Stimulated activated memory B cell treated with anti-CD40 and anti-IgM and Interleukin-4, amounts not matched to agents 10 μg/mL and 1 μg/mL and 100 μg/mL, for 72 hours (primary cell): ENCODE results near the gene PANK1.

Experiments
- ATAC-seq: fragments of 150-1000 bp; cut with Tn5 transposase; 2 replicates; pipeline ENCODE4 v1.10.0; 2021
- H3K27ac Mint-ChIP-seq: one replicate; pipeline ENCODE4 v1.8.0; 2022; ENCODE audit warnings: mild to moderate bottlenecking, mixed read lengths
- H3K27me3 Mint-ChIP-seq: one replicate; pipeline ENCODE4 v1.8.0; 2022; ENCODE audit warnings: mixed read lengths
- H3K36me3 Mint-ChIP-seq: one replicate; pipeline ENCODE4 v1.8.0; 2022; ENCODE audit warnings: mixed read lengths
- H3K4me1 Mint-ChIP-seq: one replicate; pipeline ENCODE4 v1.8.0; 2022; ENCODE audit warnings: mixed read lengths
- H3K4me3 Mint-ChIP-seq: one replicate; pipeline ENCODE4 v1.8.0; 2022; ENCODE audit warnings: mild to moderate bottlenecking, moderate library complexity, mixed read lengths
- H3K9me3 Mint-ChIP-seq: one replicate; pipeline ENCODE4 v1.8.0; 2022; ENCODE audit warnings: mixed read lengths

PANK1 gene

DNA sequence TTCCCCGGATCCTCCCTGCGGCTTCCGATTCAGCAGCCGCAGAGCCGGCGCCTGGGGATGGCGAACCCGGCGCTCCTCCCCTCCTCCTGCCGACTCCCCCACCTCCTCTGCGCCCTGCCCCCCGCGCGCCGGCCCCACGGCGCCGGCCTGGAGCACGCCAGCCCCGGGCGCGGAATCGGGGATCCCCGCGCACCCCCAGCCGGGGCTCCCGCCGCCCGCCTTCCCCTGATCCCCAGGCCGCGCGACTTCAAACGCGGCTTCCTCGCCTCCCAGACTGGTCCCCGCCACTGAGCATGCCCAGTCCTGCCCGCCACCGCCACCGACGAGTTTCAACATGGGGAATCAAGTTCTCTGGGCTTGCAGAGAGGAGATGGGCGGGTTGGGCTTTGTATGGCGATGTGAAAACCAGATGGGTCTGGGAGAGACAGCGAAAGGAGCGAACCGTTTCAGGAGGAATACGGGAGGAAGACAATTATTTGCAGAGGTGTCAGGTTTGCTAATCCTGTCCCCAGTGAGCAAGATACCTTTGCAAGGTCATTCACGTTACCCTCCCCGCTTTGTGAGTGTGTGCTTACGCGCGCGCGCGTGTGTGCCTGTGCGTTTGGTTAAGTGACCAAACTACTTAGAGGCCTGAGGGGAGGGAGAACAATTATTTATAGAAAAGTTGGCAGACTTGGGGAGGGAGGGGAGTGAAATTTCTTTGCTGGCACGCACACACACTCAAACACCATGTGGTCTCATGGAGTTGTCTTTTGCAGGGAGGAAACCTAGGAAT is at the start of gene PANK1:
TSS of gene PANK1 (minus strand) at position 276 of the 775 bp plus-strand sequence. CDS start 351 bp downstream, outside the sequence.
- Mint-ChIP-seq H3K9me3 (no peaks in the 10 kb centered on the region), H3K27ac (no peak within 1 kb of the TSS), H3K4me3 (no peak within 1 kb of the TSS), H3K4me1 (peaks cover 16% of the 10 kb centered on the region), H3K36me3 (no peaks in the 10 kb centered on the region), H3K27me3 (no peaks in the 10 kb centered on the region)
- peak; percentile 78 for ATAC-seq

DNA sequence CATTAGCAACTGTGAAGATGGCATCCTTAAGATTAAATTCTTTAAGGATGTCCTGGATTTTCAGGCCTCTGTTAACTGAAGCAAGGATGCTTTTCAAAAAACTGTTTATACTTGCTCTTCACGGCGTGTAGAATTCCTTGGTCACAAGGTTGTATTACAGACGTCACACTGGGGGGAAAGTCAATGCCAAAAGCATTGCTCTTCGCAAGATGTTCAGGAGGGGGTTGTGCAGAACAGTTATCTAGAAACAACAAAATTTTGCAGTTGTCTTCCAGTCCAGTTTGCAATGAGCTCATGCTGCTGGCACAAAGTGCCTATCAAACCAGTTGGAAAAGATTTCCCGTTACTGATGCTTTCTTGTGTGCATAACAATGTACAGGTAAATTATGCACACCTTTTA is 48.1 kb upstream of the PANK1 start:
- Mint-ChIP-seq H3K36me3 (peaks cover 5% of the 10 kb centered on the region), H3K4me1 (no peaks in the 10 kb centered on the region)
- no peak for ATAC-seq

DNA sequence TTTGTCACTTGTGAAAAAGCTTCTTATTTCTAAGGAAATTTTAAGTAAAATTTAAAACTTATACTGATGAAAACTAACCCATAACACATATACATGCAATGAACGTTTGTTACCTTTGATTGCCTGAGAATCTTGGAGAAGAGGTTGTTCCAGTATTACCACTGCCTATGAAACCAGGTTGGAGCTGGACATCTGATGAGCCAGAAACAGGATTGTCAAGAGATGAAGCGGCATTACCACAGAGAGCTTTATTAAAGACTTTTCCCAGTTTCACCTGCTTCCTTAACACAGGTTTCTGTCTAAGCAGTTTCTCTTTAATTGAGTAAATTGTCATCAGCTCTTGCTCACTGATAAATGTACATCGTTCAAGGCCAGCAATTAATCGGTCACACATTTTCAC is 47.4 kb upstream of the PANK1 start:
- no peak for ATAC-seq
- H3K9me3 Mint-ChIP-seq, result peaks cover 3% of the 10 kb centered on the region
- H3K36me3 Mint-ChIP-seq, result peaks cover 5% of the 10 kb centered on the region
- no peak overlapping the region for H3K27ac Mint-ChIP-seq
- H3K4me1 Mint-ChIP-seq, result peaks cover 6% of the 10 kb centered on the region
- no peaks in the 10 kb centered on the region for H3K27me3 Mint-ChIP-seq
- no peak overlapping the region for H3K4me3 Mint-ChIP-seq

More for the DNA sequence above, 48.1 kb upstream of the PANK1 start:
- no peak overlapping the region for H3K27ac Mint-ChIP-seq
- peaks cover 3% of the 10 kb centered on the region for H3K9me3 Mint-ChIP-seq
- no peak overlapping the region for H3K4me3 Mint-ChIP-seq
- no peaks in the 10 kb centered on the region for H3K27me3 Mint-ChIP-seq

DNA sequence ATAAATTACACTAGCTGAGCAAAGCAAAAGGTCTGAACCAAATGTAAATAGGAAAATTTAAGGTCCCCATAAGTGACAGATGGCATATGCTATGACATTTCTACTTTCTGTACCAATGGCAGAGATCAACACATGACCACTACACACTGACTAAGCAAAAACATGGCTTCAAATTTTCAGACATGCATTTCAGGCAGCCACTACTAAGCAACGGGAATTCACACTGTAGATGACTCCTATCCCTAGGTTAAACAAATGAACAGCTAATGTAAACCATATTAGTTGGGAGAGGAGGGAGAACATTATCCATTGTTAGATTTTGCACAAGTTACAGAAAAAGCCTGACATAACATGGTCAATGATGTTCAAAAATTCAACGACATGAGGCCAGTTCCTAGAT is 45.0 kb upstream of the PANK1 start:
- Mint-ChIP-seq H3K27me3 (no peaks in the 10 kb centered on the region), H3K4me3 (no peak overlapping the region), H3K27ac (no peak overlapping the region), H3K4me1 (peaks cover 9% of the 10 kb centered on the region), H3K9me3 (peaks cover 3% of the 10 kb centered on the region), H3K36me3 (peaks cover 5% of the 10 kb centered on the region)
- ATAC-seq, result no peak

DNA sequence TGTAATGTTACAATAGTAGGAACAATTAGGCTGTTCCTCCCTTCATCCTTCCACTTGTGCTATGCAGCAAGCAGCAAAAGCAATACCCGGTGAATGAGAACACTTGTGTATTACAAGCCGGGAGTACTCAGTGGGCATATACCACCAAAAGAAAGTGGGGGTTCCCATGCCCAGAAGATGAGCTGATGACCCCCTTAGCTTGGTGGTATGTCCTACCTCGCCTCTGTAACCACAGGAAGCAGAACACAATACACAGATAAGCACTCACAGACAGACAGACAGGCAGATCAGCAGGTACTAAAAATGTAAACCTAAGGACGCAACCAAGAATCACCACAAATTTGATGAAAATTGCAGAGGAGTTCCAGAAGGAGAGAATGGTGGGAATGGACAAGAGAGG is 40.9 kb upstream of the PANK1 start:
- H3K4me1 Mint-ChIP-seq, result peaks cover 9% of the 10 kb centered on the region
- H3K4me3 Mint-ChIP-seq, result no peak overlapping the region
- H3K9me3 Mint-ChIP-seq, result no peaks in the 10 kb centered on the region
- H3K27me3 Mint-ChIP-seq, result peaks cover 7% of the 10 kb centered on the region
- no peak overlapping the region for H3K27ac Mint-ChIP-seq
- no peaks in the 10 kb centered on the region for H3K36me3 Mint-ChIP-seq
- no peak for ATAC-seq

DNA sequence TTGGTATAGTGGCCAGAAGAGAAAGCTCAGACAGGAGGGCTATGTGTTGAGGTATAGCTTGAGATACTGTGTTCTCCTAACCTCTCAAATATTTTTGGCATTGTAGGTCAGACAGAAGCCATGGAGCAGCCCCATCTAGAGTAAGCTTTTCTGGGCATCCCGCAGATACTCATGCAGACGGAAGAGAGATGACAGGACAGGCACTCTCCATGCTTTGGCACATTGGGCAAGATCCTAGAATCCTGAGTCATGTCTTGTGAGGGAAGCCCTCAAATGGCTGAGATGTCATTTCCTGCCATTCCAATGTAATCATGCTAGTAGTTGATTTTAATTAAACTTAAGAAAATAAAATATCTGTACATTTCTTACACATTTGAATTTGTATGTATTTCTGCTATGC is 39.6 kb upstream of the PANK1 start:
- Mint-ChIP-seq H3K4me1 (peaks cover 13% of the 10 kb centered on the region), H3K27me3 (peaks cover 7% of the 10 kb centered on the region), H3K27ac (no peak overlapping the region), H3K4me3 (no peak overlapping the region), H3K36me3 (no peaks in the 10 kb centered on the region), H3K9me3 (no peaks in the 10 kb centered on the region)
- ATAC-seq, result no peak

DNA sequence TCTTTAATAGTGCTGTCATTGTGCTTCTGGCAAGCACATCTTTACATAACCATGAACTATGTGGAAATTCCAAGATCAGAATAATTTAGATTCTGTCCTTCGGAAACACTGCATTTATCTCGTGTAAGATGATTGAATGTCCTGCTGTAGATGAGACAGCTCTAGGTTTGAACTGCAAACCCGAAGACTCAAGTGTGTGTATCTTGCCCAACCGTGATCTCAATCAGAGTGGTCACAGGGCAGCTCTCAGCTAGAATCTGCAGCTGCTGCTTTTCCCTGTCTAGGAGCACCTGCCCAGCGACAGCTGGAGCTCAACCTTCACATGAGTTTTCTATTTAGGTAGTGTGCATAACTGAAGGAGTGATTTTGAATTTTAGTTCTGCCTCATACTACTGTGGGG is 38.8 kb upstream of the PANK1 start:
- no peaks in the 10 kb centered on the region for H3K9me3 Mint-ChIP-seq
- H3K27me3 Mint-ChIP-seq, result peaks cover 7% of the 10 kb centered on the region
- ATAC-seq, result no peak
- H3K27ac Mint-ChIP-seq, result no peak overlapping the region
- no peaks in the 10 kb centered on the region for H3K36me3 Mint-ChIP-seq
- H3K4me3 Mint-ChIP-seq, result no peak overlapping the region
- H3K4me1 Mint-ChIP-seq, result peaks cover 13% of the 10 kb centered on the region

DNA sequence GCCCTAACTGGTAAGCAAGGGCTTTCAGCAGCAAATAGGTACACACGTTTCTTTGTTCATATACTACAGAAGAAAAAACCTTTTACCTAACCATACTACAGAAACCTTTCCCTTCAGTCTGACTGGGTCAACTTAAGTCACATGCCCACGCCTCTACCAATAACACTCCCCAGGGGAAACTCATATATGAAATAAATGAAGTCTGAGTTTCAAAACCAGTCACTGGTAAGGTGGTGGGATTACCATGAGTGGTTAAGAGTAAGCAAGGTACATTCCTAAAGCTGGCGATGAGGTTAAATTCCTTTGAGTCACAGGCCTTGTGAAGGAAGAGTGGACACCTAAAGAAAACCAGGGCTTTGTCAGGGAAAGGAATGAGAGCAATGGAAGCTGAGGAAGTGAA is 34.9 kb upstream of the PANK1 start:
- no peak overlapping the region for H3K4me3 Mint-ChIP-seq
- peaks cover 7% of the 10 kb centered on the region for H3K27me3 Mint-ChIP-seq
- H3K27ac Mint-ChIP-seq, result no peak overlapping the region
- H3K9me3 Mint-ChIP-seq, result no peaks in the 10 kb centered on the region
- peak; percentile 62 for ATAC-seq
- no peaks in the 10 kb centered on the region for H3K36me3 Mint-ChIP-seq
- H3K4me1 Mint-ChIP-seq, result peaks cover 5% of the 10 kb centered on the region

DNA sequence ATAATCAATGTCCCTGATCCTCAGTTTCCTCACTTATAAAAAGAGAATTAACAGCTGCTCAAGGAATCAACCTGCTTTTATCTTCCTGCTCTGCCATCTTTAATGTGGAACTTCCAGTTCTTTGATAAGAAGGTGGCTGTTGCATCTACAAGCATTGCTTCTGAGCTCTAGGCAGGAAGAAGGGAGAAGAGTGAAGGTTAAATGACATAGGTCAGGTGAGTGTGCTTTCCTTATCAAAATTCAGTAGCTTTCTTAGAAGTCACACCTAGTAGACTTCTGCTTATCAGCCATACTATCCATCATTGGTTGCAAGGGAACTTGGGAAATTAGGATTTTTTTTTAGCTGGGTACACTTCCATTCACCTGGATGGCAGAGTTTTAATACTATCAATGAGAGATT is 32.3 kb upstream of the PANK1 start:
- Mint-ChIP-seq H3K4me1 (peaks cover 15% of the 10 kb centered on the region), H3K27me3 (peaks cover 6% of the 10 kb centered on the region), H3K27ac (no peak overlapping the region), H3K9me3 (no peaks in the 10 kb centered on the region), H3K36me3 (no peaks in the 10 kb centered on the region), H3K4me3 (no peak overlapping the region)
- ATAC-seq, result no peak

DNA sequence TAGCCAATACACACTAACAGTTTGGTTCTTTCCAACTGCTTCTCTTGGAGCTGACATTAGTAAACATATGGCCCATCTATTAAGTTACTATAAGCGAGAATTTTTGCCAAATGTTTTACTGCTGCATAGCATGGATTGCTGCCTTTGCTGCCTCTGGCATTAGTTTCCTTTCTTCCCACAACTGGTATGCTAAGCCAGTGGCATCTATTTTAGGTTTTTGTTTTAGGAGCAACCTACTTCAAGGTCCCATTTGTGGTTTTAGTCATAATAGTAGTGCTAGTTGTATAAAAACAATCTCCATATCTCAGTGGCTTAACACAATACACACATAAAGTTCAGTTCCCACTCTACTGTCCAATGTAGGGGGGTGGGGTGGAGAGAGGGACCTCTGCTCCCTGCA is 25.9 kb upstream of the PANK1 start:
- H3K4me3 Mint-ChIP-seq, result no peak overlapping the region
- no peaks in the 10 kb centered on the region for H3K27me3 Mint-ChIP-seq
- H3K36me3 Mint-ChIP-seq, result no peaks in the 10 kb centered on the region
- ATAC-seq, result no peak
- H3K27ac Mint-ChIP-seq, result no peak overlapping the region
- H3K4me1 Mint-ChIP-seq, result peaks cover 11% of the 10 kb centered on the region
- H3K9me3 Mint-ChIP-seq, result no peaks in the 10 kb centered on the region

DNA sequence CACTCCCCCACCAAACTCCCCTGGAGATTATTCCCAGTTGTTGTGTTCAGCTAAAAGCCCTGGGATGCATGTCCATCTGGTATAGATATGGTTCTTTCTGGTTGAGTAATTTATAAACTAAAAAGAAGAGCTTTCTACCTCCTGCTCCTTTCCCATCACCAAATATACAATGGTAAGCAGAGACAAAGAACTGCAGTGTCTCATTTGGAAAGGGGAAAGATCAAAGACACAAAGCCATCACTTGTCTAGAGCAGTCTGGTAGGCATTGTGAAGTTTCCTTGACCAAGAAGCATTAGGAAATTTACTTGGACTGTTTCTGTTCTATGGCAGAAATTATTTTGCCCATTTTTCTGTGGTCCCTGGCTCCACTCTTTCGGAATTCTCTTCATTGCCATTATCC is 24.9 kb upstream of the PANK1 start:
- H3K4me3 Mint-ChIP-seq, result no peak overlapping the region
- no peak for ATAC-seq
- H3K4me1 Mint-ChIP-seq, result peaks cover 11% of the 10 kb centered on the region
- H3K36me3 Mint-ChIP-seq, result no peaks in the 10 kb centered on the region
- H3K9me3 Mint-ChIP-seq, result no peaks in the 10 kb centered on the region
- H3K27ac Mint-ChIP-seq, result no peak overlapping the region
- H3K27me3 Mint-ChIP-seq, result no peaks in the 10 kb centered on the region

DNA sequence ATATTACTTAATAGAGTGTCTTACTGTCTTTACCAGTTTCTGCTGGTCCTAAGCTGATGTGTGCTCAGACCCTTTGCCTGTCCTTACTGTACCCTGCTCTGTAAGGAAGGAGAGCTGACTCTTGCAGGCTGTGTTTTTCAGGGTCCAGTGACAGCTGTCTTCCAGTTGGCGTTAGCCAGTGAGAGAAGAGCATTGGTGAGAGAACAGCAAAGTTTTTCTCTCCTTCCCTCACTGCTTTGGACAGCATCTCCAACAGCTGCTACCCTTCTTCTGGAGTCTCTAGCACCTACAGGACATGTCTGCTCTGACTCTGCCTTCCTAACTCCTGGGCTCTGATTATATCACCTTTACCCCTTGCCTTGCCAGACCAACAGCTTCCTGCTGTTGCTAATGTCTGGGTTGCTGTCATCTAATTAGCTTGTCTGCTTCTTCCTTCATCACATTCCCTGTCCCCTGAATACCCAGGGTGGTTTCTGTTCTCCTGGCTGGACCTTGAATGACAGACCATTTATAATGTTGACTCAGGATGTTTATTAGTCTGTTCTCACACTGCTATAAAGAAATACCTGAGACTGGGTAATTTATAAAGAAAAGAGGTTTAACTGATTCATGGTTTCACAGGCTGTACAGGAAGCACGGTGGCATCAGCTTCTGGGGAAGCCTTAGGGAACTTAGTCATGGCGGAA is 23.5 kb upstream of the PANK1 start:
- Mint-ChIP-seq H3K9me3 (no peaks in the 10 kb centered on the region), H3K27ac (no peak overlapping the region), H3K27me3 (no peaks in the 10 kb centered on the region), H3K36me3 (no peaks in the 10 kb centered on the region), H3K4me3 (no peak overlapping the region), H3K4me1 (peaks cover 8% of the 10 kb centered on the region)
- ATAC-seq, result no peak

DNA sequence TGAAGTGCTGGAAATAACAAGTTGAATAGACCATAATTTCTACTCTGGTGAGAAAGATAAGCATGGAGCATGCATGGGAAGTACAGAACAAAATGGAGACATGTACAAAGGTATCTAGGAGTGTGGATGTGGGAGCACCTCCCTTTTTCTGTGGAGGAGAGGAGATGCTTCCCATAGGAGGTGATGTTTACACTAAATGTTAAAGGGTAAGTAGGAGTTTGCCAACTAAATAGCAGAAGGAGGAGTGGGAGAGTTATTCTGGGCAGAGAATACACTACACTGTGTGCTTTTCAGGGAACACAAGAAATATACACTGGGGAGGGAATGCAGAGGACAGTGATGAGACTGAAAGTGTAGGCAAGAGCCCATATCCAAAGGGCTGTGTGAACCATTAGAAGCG is 21.1 kb upstream of the PANK1 start:
- Mint-ChIP-seq H3K27me3 (no peaks in the 10 kb centered on the region), H3K27ac (no peak overlapping the region), H3K4me3 (no peak overlapping the region), H3K36me3 (no peaks in the 10 kb centered on the region), H3K9me3 (no peaks in the 10 kb centered on the region), H3K4me1 (no peaks in the 10 kb centered on the region)
- no peak for ATAC-seq

DNA sequence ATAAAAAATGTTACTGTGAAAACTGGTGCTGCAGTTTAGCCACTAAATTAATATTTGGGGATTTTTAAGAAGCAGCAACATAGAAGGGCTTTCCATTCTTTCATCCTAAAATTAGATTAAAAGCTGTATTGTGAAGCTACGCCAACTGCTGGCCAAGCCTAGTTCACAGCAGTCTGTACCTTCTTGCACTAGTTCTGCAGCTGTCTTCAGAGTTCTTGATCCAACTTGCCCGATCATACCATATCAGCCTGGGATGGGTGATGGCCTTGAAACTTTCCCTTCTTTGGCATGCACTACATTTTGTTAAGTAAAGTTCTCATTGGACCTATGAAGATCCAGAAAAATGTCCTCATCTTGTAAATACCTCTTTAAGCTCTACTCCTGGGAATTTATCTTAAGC is 20.3 kb upstream of the PANK1 start:
- no peaks in the 10 kb centered on the region for H3K9me3 Mint-ChIP-seq
- no peaks in the 10 kb centered on the region for H3K27me3 Mint-ChIP-seq
- no peak overlapping the region for H3K27ac Mint-ChIP-seq
- H3K4me3 Mint-ChIP-seq, result no peak overlapping the region
- H3K36me3 Mint-ChIP-seq, result no peaks in the 10 kb centered on the region
- ATAC-seq, result no peak
- no peaks in the 10 kb centered on the region for H3K4me1 Mint-ChIP-seq

DNA sequence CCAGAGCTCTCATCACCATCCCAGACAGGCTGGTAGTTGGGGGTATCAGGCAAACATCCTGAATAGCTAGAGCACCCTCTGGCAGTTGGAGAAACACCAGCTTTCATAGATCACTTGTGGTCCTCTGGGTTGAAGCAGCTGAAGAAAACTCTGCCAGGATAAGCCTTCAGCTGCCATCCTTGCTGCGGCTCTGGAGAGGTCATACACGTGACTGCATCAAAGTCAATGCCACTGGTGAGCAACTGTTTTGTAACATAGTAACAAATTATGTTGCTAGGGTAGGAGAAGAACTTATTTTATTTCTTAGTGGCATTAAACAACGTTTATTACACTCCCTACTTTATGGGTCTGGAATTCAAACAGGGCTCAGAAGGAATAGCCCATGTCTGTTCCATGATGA is 19.2 kb upstream of the PANK1 start:
- ATAC-seq, result no peak
- no peak overlapping the region for H3K4me3 Mint-ChIP-seq
- no peaks in the 10 kb centered on the region for H3K27me3 Mint-ChIP-seq
- H3K4me1 Mint-ChIP-seq, result no peaks in the 10 kb centered on the region
- H3K27ac Mint-ChIP-seq, result no peak overlapping the region
- no peaks in the 10 kb centered on the region for H3K36me3 Mint-ChIP-seq
- no peaks in the 10 kb centered on the region for H3K9me3 Mint-ChIP-seq

DNA sequence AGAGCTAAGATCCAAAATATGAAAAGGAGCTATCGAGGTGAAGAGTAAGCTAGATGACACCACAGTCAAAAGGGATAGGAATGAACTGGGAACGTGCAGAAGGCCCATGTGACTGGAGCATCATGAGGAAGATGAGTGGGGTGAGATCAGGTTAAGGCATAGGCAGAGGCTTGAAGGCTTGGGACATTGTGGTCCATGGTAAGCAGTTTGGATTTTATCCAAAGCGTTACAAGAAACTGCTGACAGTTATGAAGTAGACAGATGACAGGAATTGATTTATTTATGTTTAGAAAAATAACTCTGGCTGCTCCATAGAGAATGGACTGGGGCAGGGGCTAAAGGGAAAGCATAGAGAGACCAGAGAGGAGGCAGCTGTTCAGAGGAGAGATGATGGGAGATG is 18.1 kb upstream of the PANK1 start:
- H3K4me3 Mint-ChIP-seq, result no peak overlapping the region
- no peaks in the 10 kb centered on the region for H3K36me3 Mint-ChIP-seq
- no peak for ATAC-seq
- no peaks in the 10 kb centered on the region for H3K27me3 Mint-ChIP-seq
- no peaks in the 10 kb centered on the region for H3K9me3 Mint-ChIP-seq
- no peak overlapping the region for H3K27ac Mint-ChIP-seq
- no peaks in the 10 kb centered on the region for H3K4me1 Mint-ChIP-seq
